OCI-LY1 (cell line): ENCODE measurements around the gene PDGFA.

ENCODE experiments used
- H2AFZ ChIP-seq: fragments of 200-600 bp; sonication (generic), shearing (Covaris generic); 2 replicates; pipeline ENCODE4 v1.6.0; 2014; ENCODE audit warnings: antibody characterized with exemption, mild to moderate bottlenecking, low read length
- H3F3A ChIP-seq: fragments of 200-600 bp; sonication (generic), shearing (Covaris generic); 2 replicates; pipeline ENCODE4 v1.6.0; 2014; ENCODE audit warnings: mild to moderate bottlenecking, antibody characterized with exemption, low read length, moderate library complexity; ENCODE audit not compliant: insufficient read depth
- H3K27ac ChIP-seq: fragments of 200-600 bp; sonication (generic); 2 replicates; pipeline ENCODE4 v1.5.1; 2014; ENCODE audit warnings: low read length, mixed run types, mild to moderate bottlenecking, low read depth; ENCODE audit not compliant: poor library complexity, severe bottlenecking
- H3K27me3 ChIP-seq: fragments of 200-600 bp; sonication (generic); 2 replicates; pipeline ENCODE4 v1.6.0; 2014; ENCODE audit warnings: antibody characterized with exemption, mild to moderate bottlenecking, low read length, moderate library complexity; ENCODE audit not compliant: insufficient read depth
- H3K36me3 ChIP-seq: fragments of 200-600 bp; sonication (generic); 2 replicates; pipeline ENCODE4 v1.6.1; 2014; ENCODE audit warnings: mild to moderate bottlenecking, antibody characterized with exemption, low read length, moderate library complexity, mixed read lengths; ENCODE audit not compliant: insufficient read depth
- H3K4me1 ChIP-seq: fragments of 200-600 bp; sonication (generic); 2 replicates; pipeline ENCODE4 v1.5.1; 2014; ENCODE audit warnings: mild to moderate bottlenecking, low read length, moderate library complexity; ENCODE audit not compliant: insufficient read depth, severe bottlenecking
- H3K4me2 ChIP-seq: fragments of 200-600 bp; sonication (generic), shearing (Covaris generic); 2 replicates; pipeline ENCODE4 v1.6.1; 2014; ENCODE audit warnings: low read length
- H3K4me3 ChIP-seq: fragments of 200-600 bp; sonication (generic); 2 replicates; pipeline ENCODE4 v1.5.1; 2014; ENCODE audit warnings: low read length, low read depth, mild to moderate bottlenecking, mixed read lengths; ENCODE audit not compliant: poor library complexity, severe bottlenecking
- H3K79me2 ChIP-seq: fragments of 200-600 bp; shearing (Covaris generic); 2 replicates; pipeline ENCODE4 v1.6.1; 2016; ENCODE audit warnings: mixed run types, low read length, mixed read lengths; ENCODE audit not compliant: insufficient read depth
- H3K9ac ChIP-seq: fragments of 200-600 bp; sonication (generic), shearing (Covaris generic); 2 replicates; pipeline ENCODE4 v1.6.1; 2014; ENCODE audit warnings: mild to moderate bottlenecking, low read length, mixed read lengths
- H3K9me2 ChIP-seq: fragments of 200-600 bp; sonication (generic), shearing (Covaris generic); 2 replicates; pipeline ENCODE4 v1.6.1; 2014; ENCODE audit warnings: low read depth, mild to moderate bottlenecking, low read length, mixed read lengths
- H3K9me3 ChIP-seq: fragments of 200-600 bp; shearing (Covaris generic); 2 replicates; pipeline ENCODE4 v1.6.1; 2014; ENCODE audit warnings: low read length, mixed read lengths
- H4K20me1 ChIP-seq: fragments of 200-600 bp; sonication (generic), shearing (Covaris generic); 2 replicates; pipeline ENCODE4 v1.6.0; 2016; ENCODE audit warnings: mild to moderate bottlenecking, low read length; ENCODE audit not compliant: insufficient read depth
- CTCF ChIP-seq: fragments of 200-600 bp; sonication (generic), shearing (Covaris generic); IDR thresholded peaks from 2 replicates; pipeline ENCODE4 v1.5.1; 2017; ENCODE audit warnings: mild to moderate bottlenecking, antibody characterized with exemption, low read length, moderate library complexity, mixed read lengths
- EZH2 ChIP-seq: fragments of 200-600 bp; sonication (generic), shearing (Covaris generic); IDR thresholded peaks from 2 replicates; pipeline ENCODE4 v1.8.0; 2017; ENCODE audit warnings: borderline replicate concordance, mixed run types, mild to moderate bottlenecking, antibody characterized with exemption, low read length, moderate library complexity, mixed read lengths

Gene PDGFA

GRCh38 chr7:465710-466400 is 53.8 kb downstream of the PDGFA start:
- Histone ChIP-seq H4K20me1 (no peaks in the 10 kb centered on the region), H2AFZ (no peak overlapping the region), H3K9me2 (no peaks in the 10 kb centered on the region), H3K27ac (no peak overlapping the region), H3K27me3 (no peaks in the 10 kb centered on the region), H3K79me2 (no peaks in the 10 kb centered on the region), H3K36me3 (no peaks in the 10 kb centered on the region), H3K9me3 (no peaks in the 10 kb centered on the region), H3F3A (no peaks in the 10 kb centered on the region), H3K4me3 (no peak overlapping the region), H3K4me1 (no peaks in the 10 kb centered on the region), H3K4me2 (no peak overlapping the region), H3K9ac (no peak overlapping the region)
- TF ChIP-seq CTCF: no peak
- TF ChIP-seq EZH2: no peak

GRCh38 chr7:464454-465401 is 54.9 kb downstream of the PDGFA start:
- H3F3A ChIP-seq: no peaks in the 10 kb centered on the region
- H3K9ac ChIP-seq: no peak overlapping the region
- H3K36me3 ChIP-seq: no peaks in the 10 kb centered on the region
- H3K9me2 ChIP-seq: no peaks in the 10 kb centered on the region
- no peaks in the 10 kb centered on the region for H3K9me3 ChIP-seq
- no peak overlapping the region for H3K27ac ChIP-seq
- H3K4me3 ChIP-seq: no peak overlapping the region
- no peaks in the 10 kb centered on the region for H3K27me3 ChIP-seq
- no peaks in the 10 kb centered on the region for H4K20me1 ChIP-seq
- no peak overlapping the region for H3K4me2 ChIP-seq
- H3K79me2 ChIP-seq: no peaks in the 10 kb centered on the region
- no peak overlapping the region for H2AFZ ChIP-seq
- no peak for TF ChIP-seq CTCF
- TF ChIP-seq EZH2: no peak
- no peaks in the 10 kb centered on the region for H3K4me1 ChIP-seq

GRCh38 chr7:463817-464453 is 55.7 kb downstream of the PDGFA start:
- Histone ChIP-seq H3K79me2 (no peaks in the 10 kb centered on the region), H3K4me1 (no peaks in the 10 kb centered on the region), H3K9me3 (no peaks in the 10 kb centered on the region), H3K36me3 (no peaks in the 10 kb centered on the region), H3K9me2 (no peaks in the 10 kb centered on the region), H3K4me3 (no peak overlapping the region), H3K27ac (no peak overlapping the region), H4K20me1 (no peaks in the 10 kb centered on the region), H3K27me3 (no peaks in the 10 kb centered on the region), H2AFZ (no peak overlapping the region), H3K4me2 (no peak overlapping the region), H3F3A (no peaks in the 10 kb centered on the region), H3K9ac (no peak overlapping the region)
- TF ChIP-seq EZH2 (no peak), CTCF (no peak)
